NCI-H82 (cell line): ENCODE measurements around the gene PRELP.
"Not testable (repeated sequence)": the region's sequence is repeated elsewhere in the genome, so short reads cannot be mapped to it uniquely, and the experiment has no call there.

Experiments used
- DNase-seq: peaks from one replicate; lab custom pipeline; 2025; lab: John Stamatoyannopoulos, UW

Gene PRELP

DNA sequence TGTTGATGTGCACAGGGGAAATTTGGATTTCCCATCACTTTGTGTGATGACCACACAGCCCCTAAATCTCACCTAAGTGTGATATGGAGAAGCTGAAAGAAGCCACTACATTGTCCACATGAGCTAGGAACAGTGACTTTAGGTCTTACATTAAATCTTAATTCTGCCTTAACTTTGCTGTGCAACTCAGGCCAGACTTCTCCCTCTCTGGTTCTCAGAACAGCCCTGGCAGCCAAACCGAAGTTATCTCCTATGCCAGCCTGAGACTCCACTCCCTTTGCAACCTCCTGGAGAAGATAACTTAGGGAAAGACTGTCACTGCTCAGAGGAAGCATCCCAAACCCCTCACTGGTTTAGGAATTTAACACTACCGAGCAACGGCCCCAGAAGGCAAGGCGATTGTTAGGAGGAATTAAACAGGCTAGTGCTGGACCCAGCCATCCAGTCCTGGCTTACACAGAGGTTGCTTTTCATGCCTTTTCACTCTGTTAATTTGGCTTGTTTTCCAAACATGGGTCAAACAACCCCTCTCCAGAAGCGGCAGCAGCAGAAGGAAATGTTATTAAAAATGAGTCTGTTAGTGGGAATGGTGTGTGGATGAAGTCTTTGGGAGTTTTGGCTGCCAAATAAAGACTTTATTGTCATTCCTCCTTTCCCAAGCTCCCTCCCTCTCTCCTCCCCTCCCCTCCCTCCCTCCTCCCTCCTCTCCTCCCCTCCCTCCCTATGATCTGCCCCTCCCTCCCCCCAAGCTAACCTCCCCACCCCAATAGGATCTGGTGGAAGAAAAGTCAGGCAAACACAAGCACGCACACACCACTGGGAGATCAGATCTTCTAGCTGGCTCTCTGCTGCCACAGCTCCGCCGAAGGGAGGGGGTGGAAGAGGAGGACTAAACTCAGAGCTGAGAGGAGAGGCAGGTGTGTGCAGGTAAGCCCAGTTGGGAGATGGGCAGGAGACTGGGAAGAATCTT is at the start of gene PRELP:
PRELP (plus strand) TSS at position 795 of the 970 bp plus-strand sequence. CDS start 7,379 bp downstream, outside the sequence.
- DNase-seq = peak; percentile 66

DNA sequence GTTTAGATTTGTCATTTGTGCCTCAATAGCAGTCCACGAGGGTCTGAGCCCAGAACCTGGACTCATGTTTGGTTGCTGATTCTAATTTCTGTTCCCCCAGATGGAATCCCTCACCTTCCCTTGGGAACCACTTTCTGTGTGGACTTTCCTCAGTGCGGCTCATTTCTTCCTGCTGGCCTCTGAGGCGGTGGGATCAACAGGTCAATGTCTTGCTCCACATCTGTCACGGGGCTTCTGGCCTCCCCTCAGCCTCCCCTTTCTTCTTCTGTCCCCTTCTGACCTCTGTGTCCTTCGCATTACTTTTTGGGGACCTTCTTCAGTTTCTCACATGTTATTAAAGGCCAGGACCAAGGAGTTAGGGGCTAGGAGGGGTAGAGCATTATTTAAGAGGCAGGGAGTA is 49.2 kb upstream of the PRELP start:
- no peak for DNase-seq

DNA sequence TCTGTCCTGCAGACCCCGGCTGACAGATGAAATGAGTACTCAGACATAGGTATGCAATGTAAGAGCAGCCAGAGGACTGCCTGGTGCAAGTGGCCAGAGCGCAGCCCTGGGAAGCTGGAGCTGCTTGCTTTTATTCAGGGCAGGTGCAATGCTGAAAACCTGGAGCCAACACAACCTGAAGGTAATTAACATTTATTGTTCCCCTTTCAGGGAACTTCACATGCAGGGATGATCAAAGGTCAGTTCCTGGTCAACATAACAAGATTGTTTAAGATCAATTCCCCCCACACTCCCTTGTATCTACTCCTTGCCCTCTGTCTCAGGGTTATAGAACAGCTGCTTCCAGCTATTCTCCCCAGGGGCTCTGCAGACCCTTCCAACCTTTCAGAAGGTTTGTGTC is 48.7 kb upstream of the PRELP start:
- no peak for DNase-seq

DNA sequence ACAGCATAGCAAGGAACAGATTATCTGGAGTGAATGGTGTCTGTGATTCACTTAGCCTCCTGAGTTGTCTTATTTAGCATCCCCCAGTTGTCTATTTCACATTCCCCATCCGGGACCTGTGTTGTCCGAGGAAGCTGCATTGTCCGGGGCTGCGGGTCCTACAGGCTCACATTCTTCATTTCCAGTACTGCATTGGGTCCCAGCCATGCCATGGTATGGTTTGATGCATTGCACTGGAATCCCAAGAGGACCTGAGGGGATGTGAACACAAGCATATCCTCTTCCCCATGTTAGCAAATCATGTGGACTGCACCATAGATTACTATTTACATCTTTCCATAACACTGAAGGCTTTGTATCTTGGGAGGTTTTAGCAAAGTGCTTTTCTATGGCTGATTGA is 48.2 kb upstream of the PRELP start:
- DNase-seq = no peak

DNA sequence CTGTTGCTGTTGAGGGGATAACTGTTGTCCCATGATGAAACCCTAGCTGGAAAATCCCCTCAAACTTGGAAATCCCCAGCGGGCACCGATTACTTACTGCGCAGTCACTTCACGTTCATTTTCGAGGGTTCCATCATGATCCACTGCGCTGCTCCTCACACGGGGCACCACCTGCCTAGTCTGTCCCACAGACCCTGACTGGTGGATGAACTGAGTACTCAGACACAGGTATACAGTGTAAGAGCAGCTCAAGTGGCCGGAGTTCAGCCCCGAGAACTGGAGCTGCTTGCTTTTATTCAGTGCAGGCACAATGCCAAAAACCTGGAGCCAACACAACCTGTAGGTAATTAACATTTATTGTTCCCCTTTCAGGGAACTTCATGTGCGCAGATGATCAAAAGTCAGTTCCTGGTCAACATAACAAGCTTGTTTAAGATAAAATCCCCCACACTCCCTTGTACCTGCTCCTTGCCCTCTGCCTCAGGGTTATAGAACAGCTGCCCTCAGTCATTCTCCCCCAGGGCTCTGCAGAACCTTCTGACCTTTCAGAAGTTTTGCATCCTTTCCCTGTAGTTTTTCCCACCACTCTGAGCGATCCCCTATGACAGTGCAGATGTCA is 46.5 kb upstream of the PRELP start:
- peak; percentile 89 for DNase-seq

DNA sequence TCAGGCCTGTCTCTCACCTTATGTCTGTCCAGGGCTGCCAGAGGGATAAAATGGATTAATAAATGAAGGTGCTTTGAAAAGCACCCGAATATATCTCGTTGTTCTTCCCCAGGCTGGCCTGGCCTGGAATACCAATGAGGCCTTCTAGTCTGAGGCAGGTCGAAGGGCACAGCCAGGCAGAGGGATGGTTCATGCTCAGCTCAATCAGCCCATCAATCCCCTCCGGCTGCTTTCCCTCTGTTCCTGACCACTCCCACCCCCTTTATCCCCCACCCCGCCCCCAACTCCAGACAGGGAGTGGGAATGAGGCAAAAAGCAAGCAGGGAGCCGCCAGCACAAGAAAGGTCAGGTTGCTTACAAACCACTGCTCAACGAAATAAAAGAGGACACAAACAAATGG is 40.0 kb upstream of the PRELP start:
- DNase-seq = no peak

DNA sequence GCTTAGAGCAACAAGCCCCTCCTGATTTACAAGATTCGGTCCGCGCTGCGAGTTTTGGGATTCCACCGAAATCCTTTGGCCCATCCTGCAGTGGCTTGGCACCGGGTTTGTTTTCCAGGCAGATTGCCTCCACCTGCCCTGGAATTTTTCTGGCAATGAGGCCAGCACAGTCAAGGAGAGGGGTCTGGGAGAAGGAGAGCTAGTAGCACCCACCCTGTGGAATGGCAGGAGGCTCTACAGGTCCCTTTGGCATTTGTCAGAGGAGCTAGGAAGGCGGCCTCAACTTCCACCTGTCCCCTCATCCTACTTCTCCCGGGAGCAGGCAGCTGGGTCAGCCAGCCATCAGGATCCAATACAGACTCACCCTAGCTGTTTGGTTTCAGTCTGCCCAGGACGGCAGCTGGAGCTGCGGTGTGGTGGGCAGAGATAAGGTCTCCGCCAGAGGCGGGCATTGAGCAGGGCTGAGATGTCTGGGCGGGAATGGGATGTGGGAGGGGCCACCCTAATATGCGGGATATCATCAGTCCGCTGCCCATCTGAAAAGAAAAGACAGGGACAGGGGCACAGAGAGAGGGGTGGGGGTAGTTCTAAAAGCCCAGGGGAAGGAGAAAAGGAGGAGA is 37.8 kb upstream of the PRELP start:
- DNase-seq = no peak

DNA sequence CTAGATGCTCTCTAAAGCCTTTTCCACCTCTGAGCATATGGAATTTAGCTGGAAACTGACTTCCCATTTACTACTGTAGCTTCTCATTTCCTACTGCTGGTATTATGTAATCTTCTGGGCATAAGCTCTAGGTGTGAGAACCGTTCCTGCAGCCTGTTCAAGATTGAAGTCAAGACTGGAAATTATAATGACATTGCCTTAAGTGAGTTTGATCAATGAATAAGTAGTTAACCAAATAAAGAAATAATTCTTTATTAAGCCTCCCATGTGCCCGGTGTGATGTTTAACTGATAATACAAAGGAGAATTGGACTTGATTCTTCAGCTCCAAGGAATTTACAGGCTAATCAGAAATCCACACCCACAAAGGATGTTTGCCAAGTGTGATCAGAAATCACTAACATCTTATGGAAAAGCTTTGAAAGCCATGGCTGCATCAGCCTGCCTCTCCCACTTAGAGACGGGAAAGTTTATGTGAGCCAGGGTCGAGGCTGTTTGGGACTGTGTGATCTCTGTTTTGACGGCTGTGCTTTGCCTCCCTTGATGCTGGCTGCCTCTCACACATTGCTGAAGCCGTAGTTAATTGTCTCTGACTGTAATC is 36.4 kb upstream of the PRELP start:
- DNase-seq = no peak

DNA sequence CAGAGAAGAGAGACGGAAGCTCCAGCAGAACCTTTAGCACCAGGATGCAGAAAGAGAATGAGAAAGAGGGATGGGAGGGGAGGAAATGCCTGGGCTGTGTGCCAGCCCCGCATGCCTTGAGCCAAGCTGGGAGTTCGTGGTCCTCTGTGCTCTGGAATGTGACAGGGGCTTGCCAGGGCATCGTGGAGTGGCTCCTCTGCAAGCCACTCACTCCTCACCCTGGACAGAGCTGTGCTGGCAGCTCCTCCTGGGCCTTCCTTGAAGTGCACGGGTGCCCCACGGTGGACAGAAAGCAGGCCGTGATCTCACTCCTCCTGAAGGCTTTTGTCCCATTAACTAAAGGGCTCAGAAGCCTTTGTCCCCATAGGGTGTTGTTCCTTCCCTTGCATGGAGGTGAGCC is 34.8 kb upstream of the PRELP start:
- peak; percentile 51 for DNase-seq

DNA sequence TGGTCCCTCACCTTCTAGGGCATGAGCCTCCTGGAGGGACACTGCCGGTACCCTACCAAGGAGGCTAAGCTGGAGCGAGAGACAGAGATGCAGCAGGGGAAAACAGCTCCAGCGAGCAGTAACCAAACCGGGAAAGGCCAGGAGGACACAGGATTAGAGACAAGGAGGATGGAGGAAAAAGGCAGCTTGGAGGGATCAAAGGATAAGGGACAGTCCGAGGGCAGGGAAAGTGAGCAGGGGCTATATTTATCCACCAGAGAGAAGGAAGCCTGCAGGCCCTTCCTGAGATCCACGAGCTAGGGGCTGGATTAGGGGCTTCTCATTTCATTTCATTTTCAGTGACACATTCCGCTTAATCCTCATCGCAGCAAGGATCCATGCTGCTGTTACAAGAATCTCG is 33.8 kb upstream of the PRELP start:
- DNase-seq = peak; percentile 77

DNA sequence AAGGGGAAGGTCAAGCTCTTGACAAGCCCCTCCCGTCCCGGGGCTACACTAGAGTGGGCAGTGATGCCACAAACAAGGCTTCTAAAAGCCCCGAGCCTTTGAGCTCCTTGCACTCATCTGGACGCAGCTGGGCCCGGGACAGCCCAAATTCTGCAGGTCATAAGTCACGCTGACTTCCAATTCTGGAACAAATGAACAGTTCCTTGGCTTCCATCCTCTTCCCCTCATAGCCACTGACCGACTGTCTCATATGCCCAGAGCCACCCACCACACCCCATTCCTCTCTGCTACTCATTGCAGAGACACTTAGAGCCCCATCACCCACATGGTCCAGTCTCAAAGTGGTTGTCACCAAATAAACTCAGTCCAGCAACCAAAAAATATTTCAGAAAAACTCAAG is 32.8 kb upstream of the PRELP start:
- no peak for DNase-seq

DNA sequence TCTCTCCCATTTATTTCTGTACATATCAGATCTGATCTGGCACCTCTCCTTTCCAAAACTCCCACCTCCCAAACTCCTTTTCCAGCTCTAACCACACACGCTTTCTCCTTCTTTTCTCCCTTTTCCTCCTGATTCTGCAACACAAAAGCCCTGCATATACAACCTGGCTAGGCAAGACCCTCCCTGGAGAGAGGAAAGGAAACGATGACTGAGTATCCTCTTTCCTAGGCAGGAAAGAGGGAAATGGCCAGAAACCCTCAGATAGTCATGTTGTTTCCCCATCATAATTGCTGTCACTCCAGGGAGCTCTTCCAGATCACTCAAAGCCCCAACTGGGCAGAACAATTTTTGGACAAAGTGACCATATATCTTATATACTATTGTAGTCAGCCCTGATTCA is 32.3 kb upstream of the PRELP start:
- no peak for DNase-seq

DNA sequence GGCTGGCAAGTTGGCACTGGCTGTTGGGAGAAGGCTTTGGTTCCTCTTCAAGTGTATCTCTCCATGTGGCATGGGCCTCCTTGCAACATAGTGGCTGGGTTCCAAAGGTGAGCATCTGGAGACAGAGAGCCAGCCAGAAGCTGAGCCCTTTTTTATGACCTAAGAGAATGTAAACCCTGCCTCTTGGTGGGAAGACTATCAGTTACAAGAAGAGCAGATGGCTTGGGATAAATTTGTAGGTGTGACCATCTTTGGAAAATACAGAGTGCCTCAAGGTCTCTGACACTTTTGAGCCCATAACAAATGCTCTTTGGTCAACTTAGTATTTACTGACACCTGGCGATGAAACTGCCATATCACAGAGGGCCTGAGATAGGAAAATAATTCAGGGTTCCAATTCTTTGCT is 31.4 kb upstream of the PRELP start:
- DNase-seq = peak; percentile 82

DNA sequence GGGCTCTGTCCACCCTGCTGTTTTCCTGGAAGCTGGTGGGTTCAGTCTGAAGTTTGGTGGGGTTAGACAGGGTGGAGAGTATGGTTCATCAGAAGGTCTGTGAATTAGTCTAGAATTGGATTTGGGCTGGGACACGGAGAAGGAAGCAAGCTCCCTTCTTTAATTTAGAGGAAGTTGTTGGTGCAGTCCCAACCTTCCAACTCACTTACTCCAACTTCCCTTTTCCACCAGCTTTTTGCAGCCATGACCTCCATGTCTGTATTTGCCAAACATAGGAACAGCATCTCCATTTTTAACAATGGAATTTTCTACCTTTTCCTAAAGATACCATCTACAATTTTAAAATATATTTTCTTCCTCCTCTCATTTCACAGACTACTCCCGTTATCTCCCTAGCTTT is 28.5 kb upstream of the PRELP start:
- no peak for DNase-seq

DNA sequence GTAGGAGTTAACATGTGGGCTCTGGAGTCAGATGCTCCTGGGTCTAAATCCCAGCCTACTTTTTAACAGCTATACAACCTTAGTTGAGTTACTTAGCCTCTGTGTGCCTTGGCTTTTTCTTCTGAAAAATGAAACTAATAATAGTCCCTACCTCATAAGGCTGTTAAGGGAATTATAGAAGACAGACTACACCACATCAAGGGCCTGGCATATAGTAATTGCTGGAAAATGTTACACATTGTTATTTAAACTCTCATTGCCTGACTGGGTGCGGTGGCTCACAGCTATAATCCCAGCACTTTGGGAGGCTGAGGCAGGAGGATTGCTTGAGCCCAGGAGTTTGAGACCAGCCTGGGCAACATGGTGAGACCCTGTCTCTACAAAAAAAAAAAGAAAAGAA is 28.0 kb upstream of the PRELP start:
- not testable (repeated sequence) for DNase-seq

DNA sequence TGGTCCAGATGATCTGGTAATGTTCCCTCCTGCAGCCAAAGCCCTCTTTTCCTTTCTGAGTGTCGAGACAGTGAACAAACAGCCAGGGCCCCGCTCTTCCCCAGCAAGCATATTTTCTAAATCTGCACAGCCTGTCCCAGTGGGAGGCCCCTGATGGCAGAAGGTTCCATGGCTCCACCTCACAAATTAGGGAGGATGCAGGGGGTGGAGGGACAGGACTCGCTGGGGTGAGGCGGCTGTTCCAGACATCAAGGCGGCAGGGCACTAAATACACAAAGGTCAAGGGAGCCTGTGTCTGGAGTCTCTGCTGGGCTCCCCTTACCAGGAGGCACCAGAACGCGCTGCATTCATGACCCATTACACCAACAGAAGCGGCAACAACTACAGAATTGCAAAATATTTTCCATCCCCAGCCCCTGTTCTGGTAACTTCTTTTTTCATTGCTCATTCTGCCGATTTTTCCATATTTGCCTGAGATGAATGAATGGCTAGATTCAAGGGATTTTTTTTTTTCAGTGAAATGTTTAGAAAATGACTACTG is 27.0 kb upstream of the PRELP start:
- DNase-seq = peak; percentile 67

DNA sequence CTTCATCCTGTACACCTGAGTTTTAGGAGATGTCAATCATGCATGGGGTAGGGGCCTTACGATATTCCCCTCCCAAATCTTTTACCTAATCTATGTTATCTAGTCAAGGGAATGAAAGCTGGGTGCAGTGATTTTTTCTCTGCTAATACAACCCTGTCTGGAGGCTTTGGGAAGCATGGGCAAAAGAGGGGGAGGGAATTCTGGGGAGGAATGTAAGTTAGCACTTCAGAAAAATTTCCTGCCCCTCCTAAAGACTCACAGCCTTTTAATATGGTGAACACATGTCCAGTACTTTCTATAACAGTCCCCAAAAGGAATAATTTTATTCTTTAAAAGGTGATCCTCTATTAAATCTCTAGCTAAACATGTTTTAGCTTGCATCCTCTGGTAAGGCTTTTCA is 25.6 kb upstream of the PRELP start:
- DNase-seq = no peak

DNA sequence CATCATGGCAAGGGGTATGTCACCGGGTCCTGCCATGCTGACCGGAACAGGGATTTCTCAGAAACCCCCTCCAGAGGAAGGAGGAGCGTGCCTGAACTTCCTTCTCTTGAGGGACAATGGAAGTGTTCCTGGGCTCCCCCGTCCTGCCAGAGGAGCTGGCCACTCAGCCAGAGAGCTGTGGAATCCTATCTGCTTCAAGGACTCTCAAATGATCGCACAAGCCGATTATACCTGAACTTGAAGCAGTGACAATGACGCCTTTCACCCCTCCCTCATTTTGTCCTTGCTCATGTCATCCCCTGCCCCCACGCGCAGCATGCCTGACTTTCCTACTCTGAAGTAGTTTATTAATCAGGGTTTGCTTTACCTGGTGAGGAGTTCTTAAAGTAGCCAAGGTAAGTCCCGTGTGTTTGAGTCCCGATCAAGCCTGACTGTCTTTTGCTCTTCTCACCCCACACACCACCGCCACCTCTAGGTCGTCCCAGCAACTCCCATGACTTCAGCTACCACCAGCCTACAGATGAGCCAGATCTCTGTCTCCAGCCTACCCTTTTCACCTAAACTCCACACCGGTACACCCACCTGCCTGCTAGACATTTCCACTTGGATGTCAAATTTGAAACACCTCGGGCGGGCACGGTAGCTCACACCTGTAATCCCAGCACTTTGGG is 25.0 kb upstream of the PRELP start:
- peak; percentile 66 for DNase-seq

DNA sequence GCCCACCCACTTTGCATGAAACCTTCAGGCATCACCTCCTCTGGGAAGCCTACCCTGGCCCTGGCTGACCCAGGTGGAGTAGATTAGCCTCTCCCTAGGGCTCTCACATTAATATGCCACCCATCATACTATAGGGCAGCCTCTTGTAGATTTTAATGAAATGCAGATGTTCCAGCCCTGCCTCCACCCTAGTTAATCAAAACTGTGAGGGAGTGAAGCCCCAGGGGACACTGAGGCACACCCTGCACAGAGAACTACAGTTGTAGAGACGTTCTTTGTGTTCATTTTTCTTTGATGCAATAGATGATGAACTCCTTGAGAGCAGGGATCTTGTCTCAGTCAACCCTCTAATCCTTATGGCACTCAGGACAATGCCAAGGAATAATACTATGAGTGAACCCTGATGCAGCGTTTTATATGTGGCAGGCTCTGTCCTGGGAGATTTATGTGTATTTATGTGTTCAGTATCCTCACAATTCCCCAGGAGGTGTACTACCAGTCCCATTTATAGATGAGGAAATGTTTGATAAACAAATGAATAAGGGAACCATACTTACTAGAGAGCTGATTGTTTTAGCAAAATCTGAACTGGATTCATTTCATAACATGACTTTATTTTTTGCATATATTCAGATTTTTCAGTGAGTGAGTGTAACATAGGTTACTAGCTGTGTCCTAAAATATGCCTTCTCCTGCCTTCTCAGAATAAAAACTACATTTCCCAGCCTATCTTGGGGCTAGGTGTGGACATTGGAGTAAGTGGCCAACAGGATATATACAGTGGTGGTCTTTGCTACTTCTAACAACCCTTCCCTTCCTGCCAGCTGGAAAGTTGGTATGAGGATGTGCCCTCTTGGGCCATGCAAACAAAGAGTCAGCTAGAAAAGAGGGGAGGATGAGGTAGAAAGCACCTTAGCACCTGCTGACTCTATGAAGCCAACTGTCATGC is 23.5 kb upstream of the PRELP start:
- no peak for DNase-seq

DNA sequence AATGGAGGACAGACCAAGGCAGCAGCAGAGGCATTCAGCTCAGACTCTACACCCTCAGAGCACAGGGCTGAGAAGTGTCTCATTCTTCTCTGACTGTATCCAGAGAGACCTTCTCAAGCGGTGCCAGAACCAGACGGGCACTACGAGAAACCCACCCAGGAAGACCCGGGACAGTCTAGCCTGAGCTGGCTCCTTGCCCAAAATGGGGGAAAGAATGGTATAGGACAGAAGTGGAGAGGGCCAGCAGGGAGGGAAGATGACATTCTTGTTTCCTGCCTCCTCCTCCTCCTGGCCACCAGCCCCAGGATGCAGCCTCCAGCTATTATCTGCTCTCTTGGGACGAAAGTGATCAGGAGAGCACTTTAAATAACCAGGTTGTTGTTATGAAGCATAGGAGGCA is 22.6 kb upstream of the PRELP start:
- DNase-seq = no peak

DNA sequence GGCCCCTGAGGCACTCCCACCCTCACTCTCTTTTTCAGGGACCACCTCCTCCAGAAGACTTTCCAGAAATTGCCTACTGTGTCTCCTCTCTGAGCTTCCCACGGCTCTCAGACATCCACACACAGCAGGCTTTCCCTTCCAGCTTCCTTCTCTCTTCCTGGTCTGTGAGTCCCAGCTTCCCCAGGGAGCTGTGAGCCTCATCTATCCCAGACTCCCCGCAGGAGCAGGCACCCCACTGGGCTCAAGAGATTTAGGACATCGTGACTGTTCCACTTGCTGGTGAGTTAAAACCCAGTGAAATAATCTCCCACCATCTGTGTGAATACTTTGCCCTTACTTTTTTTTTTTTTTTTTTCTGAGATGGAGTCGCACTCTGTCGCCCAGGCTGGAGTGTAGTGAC is 22.0 kb upstream of the PRELP start:
- peak; percentile 69 for DNase-seq
